ENCODE data around the gene ZNF573. TPM values are rescaled to one million over a fixed set of nuclear protein-coding genes. Genes with fewer than 3 reads are reported as not detected.

ZNF573 gene
- total RNA-seq, 2 experiments from 2014 or later: 4.6 to 5.0 TPM

- Histone ChIP-seq H3K9me3 (ENCODE audit: control insufficient read depth in 1 of 2, insufficient read depth in 1 of 2, low read length in 2 of 2) (peaks cover 0 to 26% of the 10 kb centered on the region in 2 experiments), H3K27ac (ENCODE audit: low read depth in 1 of 2, low read length in 2 of 2) (peak overlapping the region; percentile 48 to 55), H3K4me1 (ENCODE audit: insufficient read depth, low read length) (peaks cover 15% of the 10 kb centered on the region), H3K4me3 (ENCODE audit: low read length) (peak overlapping the region; percentile 87), H3K36me3 (ENCODE audit: insufficient read depth, low read length) (no peaks in the 10 kb centered on the region), H3K27me3 (ENCODE audit: control insufficient read depth in 1 of 2, insufficient read depth in 2 of 2, low read length in 2 of 2) (no peaks in the 10 kb centered on the region)
- ATAC-seq (ENCODE audit: poor library complexity) (no peak), DNase-seq (no peak)
- intact Hi-C loops (cut with DNase I, micrococcal nuclease): loop anchor here (2.0 kb wide), 2 partner anchors 59 to 65 kb away; partner anchors contain the start of genes ZFP30 (in 1 of the 2) and ZNF573 (in 1 of the 2)
- Mint-ChIP-seq H3K4me3 (peak overlapping the region; percentile 91), H3K27me3 (no peaks in the 10 kb centered on the region), H3K27ac (peak overlapping the region; percentile 79), H3K4me1 (ENCODE audit: low read depth) (peaks cover 18% of the 10 kb centered on the region), H3K36me3 (ENCODE audit: low read depth) (peaks cover 30% of the 10 kb centered on the region), H3K9me3 (no peaks in the 10 kb centered on the region)
- TF ChIP-seq CTCF (IDR thresholded peaks at IDR 0.05): no peak
- ChIA-PET CTCF (interaction anchor here (1.5 to 1.7 kb wide), 3 partner anchors 53 to 182 kb away, joined by 3 to 5 read pairs (median 4); partner anchors contain the start of gene ZNF573), POLR2A (interaction anchor here (1.0 to 2.0 kb wide), 4 partner anchors 60 to 252 kb away, joined by 3 to 8 read pairs (median 5); partner anchors contain the start of genes WDR87, ZNF540, ZNF569 and ZNF571)
Measured at GRCh38 chr19:37719927-37720265, 59.5 kb downstream of the ZNF573 start.

- POLR2A ChIA-PET: interaction anchor here (1.0 to 2.0 kb wide), 4 partner anchors 60 to 252 kb away, joined by 3 to 8 read pairs (median 5); partner anchors contain the start of genes WDR87, ZNF540, ZNF569 and ZNF571
Measured at GRCh38 chr19:37719111-37719926, 60.1 kb downstream of the ZNF573 start, which contains the start of gene ZNF607. Gene ZNF607 (minus strand): TSS chr19:37719761. CDS start chr19:37711618, 8,143 bp downstream.

More at GRCh38 chr19:37719111-37719926, 60.1 kb downstream of the ZNF573 start, which contains the start of gene ZNF607:
- DNase-seq (peak; percentile 55 to 92 (median 74)), ATAC-seq (ENCODE audit: poor library complexity) (peak; percentile 75)
- peak within 1 kb of the TSS; percentile 87 for H3K4me3 ChIP-seq (ENCODE audit: low read length)
- H3K27me3 Mint-ChIP-seq: no peaks in the 10 kb centered on the region
- peak within 1 kb of the TSS; percentile 48 to 55 for H3K27ac ChIP-seq (ENCODE audit: low read depth in 1 of 2, low read length in 2 of 2)
- H3K27ac Mint-ChIP-seq: peak within 1 kb of the TSS; percentile 79
- H3K4me1 ChIP-seq (ENCODE audit: insufficient read depth, low read length): peaks cover 15% of the 10 kb centered on the region
- H3K36me3 ChIP-seq (ENCODE audit: insufficient read depth, low read length): no peaks in the 10 kb centered on the region
- no peak for TF ChIP-seq CTCF (IDR thresholded peaks at IDR 0.05)
- no peaks in the 10 kb centered on the region for H3K27me3 ChIP-seq (ENCODE audit: control insufficient read depth in 1 of 2, insufficient read depth in 2 of 2, low read length in 2 of 2)
- peaks cover 0 to 23% of the 10 kb centered on the region in 2 experiments for H3K9me3 ChIP-seq (ENCODE audit: control insufficient read depth in 1 of 2, insufficient read depth in 1 of 2, low read length in 2 of 2)
- intact Hi-C loops (cut with DNase I, micrococcal nuclease): loop anchor here (2.0 kb wide), 2 partner anchors 59 to 65 kb away; partner anchors contain the start of genes ZFP30 (in 1 of the 2) and ZNF573 (in 1 of the 2)
- peak within 1 kb of the TSS; percentile 91 for H3K4me3 Mint-ChIP-seq
- CTCF ChIA-PET: interaction anchor here (1.5 to 1.7 kb wide), 3 partner anchors 53 to 183 kb away, joined by 3 to 5 read pairs (median 4); partner anchors contain the start of gene ZNF573
- peaks cover 18% of the 10 kb centered on the region for H3K4me1 Mint-ChIP-seq (ENCODE audit: low read depth)
- peaks cover 30% of the 10 kb centered on the region for H3K36me3 Mint-ChIP-seq (ENCODE audit: low read depth)
- no peaks in the 10 kb centered on the region for H3K9me3 Mint-ChIP-seq
